HG03039 (cell line): Measurements from ENCODE around the gene DOK1.

ENCODE experiments used
- ATAC-seq: cut with Tn5 transposase; IDR thresholded peaks from one replicate; pipeline ENCODE4 v1.9.1; 2021; ENCODE audit warnings: mild to moderate bottlenecking, moderate library complexity; ENCODE audit not compliant: unreplicated experiment

DOK1 gene

DNA sequence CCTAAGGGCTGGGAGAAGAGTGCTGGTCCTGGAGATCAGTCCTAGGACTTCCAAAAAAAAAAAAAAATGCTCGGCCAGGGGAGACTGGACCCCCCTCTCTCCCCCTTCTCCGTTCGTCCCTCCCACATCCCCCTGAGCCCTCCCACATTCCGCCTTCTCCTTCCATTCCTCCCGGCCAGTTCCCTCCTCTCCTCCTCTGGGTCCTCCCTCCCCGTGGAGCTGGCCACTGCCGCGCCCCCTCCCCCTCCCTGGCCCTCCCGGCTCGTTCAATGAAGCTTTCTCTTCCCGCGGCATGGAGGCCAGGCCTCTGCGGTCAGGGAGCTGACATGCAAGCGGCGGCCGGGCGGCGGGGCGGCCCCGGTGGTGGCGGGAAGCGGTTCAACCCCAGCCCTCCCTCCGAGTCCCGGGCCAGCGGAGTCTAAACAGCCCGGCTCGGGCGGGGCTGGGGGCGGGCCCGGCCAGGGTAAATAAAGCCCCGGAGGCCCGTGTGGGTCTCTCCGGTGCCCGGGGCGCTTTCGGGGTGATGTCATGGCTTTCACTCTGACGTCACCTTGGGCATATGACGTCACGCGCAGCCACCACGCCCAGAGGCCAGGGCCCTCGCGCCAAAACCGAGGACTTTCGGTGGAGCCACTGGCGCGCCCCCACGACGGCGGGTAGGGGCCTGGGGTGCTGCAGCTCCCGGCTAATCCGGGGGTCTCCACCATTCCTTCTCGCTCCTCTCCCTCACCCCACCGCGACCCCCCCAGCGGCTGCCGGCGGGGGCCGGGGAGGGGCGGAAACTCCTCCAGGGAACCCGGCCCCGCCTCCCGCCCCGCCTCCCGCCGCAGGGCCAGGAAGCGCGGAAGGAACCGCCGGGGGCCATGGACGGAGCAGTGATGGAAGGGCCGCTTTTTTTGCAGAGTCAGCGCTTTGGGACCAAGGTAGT, at the start of gene DOK1, which contains the start of gene LOXL3:
Gene DOK1, plus strand, starts transcription at position 829 of the 928 bp plus-strand sequence. Its CDS starts 35 bp downstream, at position 864.
Gene LOXL3, minus strand, starts transcription at position 51 of the 928 bp plus-strand sequence. CDS start 1,308 bp downstream, outside the sequence.
- ATAC-seq, result peak; percentile 39

DNA sequence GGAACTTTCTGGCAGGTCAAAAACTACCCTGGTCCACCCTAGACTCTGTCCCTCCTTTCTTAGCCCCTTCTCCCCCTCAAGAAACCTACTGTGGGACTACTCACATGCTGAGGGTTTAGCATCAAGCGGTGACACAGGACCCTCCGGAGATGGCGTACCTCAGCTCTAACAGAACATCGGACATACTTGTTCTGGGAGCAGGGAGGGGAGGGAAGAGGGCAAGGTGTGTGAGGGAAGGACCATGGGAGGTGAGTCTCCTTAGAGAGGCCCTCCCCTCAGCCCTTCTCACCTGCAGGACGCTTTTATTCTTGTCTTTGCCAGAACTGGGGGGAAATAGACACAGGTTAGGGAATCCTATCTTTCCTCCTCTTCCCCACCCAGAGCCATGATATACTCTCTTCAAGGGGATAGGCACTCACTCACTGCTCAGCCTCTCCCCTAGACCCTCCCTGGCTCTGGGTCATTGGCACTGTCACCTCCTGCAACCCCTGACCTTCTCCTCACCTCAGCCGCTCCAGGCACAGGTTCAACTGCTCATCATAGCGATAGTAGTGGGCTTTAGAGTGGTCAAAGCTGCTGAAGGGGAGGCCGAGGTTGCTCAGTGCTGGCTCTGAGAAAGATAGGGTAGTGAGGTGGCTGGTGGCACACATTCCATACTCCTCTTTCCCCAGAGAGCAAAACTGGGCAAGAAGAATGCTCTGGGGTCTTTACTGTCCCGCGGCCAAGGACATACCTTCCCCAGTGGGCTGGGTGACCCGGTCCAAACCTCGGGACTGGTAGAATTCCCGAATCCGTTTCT, 48.9 kb upstream of the DOK1 start:
- ATAC-seq, result no peak

DNA sequence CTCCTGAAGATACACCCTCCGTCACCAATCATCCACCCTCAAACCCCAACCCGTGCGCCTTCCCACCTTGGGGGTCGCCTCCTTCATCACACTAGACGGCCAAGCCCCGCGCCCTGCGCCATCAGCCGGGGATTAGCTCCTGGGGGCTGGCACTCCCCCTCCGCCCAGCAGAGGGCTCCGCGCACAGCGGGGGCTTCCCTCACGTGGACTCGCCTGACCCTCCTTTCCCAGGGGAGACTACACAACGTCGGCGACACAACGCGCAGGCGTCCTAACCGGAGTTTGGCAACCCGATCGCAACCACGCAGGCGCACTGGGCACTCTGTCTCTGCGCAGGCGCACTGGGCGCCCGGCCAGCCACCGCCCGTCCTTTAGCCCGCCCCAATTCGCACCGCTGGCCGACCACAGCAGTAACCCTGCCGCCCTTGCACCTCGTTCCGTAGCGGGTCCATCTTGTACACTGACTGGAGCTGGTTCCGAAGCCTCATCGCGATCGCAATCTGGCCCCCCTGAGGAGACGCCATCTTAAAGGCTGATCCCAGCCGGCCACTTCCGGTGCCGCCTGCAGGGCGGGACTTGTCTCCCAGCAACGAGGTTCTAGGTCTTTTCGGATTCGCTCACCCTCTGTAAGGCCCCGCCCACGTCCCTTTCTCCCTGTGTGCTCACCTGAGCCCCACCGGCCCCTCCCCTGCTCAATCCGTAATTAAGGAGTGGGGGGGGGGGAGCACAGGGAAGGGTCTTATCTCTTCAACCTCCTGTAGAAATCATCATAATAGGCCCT, 47.2 kb upstream of the DOK1 start, which contains the start of gene PCGF1:
Gene PCGF1, minus strand, starts transcription at position 551 of the 781 bp plus-strand sequence. Its CDS starts 27 bp downstream, at position 524.
- peak; percentile 86 for ATAC-seq

DNA sequence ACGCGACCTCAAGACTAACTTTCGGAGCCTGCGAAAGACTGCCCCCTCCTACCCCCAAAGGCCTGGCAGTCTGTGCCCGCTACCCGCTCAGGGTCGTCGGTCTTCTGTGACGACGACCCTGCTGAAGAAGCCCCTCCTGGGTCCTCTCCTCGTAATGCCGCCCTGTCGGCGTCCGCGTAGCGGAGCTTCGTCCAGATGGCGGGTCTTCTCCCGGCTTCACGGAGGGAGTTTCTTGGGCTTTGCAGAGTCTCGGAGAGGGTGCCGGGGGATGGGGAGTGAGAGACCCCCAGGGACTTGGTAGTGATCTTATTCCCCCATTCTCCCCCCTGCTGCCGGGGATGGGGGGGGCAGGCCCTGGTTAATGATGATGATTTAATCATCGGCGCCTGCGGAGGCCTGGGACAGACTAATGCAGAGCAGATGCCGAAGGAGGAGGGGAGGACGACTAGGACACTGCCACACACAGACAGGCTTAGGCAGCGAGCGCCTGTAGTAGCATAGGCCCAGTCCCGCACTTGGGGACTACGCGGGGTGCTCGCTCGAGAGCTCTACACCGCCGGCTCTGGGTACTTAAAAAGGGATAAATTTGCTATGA, 46.5 kb upstream of the DOK1 start:
- ATAC-seq, result no peak

DNA sequence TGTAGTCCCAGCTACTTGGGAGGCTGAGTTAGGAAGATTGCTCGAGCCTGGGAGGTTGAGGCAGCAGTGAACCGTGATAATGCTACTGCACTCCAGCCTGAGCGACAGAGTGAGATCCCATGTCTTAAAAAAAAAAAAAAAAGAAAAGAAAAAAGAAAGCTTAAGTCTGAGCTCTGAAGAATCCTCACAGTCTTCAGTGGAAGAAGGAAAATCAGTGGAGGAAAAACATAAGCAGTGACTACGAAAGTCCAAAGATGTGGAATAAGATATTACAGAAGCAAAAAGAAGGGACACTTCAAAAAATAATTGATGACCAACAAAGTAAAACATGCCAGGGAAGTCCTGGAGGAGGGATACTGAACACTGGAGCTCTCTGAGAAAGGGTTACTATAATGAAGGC, 44.2 kb upstream of the DOK1 start:
- no peak for ATAC-seq

DNA sequence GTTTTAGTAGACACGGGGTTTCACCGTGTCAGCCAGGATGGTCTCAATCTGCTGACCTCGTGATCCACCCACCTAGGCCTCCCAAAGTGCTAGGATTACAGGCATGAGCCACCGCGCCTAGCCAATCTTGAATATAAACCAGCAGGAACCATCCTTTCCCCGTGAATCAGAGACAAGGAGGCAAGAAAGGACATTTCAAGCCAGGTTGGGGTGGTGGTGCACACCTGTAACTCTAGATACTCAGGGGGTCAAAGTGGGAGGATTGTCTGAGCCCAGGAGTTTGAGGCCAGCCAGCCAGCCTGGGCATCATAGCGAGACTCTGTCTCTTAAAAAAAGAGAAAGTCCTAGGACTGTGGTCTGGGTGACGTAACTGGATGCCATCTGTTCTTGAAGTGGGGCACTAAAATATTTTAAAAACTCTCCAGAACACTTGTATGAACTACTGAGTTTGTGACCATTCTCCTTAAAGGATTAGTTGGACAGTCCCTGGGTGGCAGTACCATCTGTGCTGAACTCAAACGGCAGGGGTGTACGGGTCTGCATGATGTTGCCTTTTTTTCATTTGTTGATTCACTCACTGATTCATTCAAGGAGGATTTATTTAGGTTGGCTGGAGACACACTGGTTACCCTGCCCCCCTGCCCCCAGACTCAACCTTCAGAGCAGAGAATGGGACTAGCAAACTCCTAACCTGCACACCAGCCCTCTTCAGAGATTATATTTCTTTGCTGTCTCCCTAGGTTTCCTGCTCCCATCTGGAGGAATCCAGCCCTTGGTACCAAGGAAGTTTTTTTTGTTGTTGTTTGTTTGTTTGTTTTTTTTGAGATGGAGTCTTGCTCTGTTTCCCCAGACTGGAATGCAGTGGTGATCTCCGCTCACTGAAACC, 43.2 kb upstream of the DOK1 start:
- ATAC-seq, result no peak

DNA sequence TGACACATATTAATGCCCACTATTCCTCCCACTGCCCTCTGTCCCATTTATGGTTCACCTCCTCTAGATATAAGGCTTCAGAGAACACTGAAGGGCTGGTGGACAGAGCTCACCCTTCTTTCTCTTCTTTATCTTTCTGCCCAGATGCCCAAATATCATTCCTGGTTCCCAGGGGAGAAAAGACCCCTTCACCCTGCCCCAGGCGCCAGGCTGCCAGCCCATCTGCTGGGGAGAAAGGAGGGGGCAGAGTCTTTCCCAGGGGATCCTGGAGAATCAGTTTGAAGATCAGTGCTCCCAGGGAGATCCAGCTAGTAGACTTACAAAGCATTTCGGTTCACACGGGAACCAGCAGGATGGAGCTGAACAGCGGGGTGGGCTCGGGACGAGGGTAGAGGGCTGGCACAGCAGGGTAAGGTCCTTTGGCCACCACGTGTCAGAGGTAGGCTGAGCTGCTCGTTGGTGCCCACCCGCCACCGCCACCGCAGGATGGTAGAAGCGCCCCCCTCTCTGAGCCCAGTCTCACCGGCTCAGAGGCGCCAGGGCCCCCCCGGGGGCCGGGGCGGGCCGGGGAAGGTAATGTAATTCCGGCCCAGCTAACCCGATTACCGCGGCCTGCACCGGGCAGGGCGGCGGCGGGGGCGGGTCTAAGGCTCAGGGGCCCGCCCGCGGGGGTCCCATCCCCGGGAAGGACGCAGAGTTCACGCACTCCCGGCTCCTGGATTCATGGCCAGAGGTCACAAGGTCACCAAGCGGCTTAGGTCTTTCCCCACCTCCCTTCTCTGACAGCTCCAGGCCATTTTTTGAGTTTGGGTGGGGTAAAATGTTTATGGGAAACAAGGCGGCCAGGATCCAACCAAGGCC, 41.5 kb upstream of the DOK1 start:
- ATAC-seq, result no peak

DNA sequence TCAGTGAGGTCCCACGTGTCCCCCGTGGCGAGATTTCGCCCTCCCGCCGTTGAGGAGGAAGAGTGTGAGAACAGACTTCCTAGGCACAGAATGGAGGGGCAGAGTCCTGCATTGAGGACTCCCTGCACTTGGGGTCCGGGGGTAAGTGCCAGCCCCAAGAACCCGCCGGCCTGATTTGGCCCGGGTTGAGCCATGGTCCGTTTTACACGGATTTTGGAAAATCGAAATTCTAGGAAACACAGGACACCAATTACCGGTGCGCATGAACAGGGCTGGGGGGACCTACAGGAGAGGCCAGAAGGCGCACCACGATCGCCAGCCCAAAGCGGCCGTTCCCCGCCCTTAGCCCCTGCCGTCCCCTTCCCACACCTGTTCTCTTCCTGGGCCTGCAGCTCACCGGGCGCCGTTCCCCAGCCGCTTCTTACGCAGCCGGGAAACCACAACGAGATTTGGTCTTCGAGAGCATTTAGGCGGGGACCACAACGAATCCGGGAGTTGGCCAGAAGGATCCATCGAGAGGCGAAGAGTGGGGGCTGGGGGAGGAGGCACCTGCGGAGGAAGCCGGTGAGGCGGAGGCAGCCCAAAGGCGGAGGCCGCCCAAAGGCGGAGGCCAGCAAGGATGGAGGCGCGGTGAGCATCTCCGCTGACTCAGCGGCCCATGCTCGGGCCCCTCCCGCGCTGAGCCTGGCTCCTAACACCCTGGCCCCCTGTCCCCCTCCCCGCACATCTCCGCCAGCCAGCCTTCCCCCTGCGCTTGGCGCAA, 40.7 kb upstream of the DOK1 start:
- no peak for ATAC-seq

DNA sequence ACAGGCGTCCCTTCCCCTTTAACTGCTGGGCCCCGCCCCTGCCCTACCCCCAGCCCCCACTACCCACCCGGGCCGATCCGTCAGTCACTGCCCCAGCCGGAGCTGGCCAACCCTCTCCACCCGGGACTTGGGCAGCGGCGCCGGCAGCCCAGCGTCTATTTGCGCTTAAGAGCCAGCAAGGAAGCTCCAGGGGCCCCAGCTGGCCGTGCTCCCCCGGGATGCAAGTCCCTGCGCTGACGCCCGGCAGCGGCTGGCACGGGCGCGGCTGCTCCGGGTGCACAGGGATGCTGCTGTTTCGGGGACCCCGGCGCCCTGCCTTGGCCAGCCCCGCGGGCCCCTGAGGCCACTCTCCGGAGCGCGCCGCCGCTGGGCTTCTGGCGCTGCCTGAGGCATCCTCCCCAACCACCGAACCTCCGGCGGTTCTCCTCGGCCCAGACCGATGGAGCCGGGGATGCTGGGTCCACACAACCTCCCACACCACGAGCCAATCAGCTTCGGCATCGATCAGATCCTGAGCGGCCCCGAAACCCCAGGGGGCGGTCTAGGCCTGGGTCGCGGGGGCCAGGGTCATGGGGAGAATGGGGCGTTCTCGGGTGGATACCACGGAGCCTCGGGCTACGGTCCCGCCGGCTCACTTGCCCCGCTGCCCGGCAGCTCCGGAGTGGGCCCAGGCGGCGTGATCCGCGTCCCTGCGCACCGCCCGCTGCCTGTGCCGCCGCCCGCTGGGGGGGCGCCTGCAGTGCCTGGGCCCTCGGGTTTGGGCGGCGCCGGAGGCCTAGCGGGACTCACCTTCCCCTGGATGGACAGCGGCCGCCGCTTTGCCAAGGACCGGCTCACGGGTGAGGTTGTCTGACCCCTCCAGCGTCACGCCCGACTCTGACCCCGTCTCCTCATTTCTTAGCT, 39.9 kb upstream of the DOK1 start, which contains the start of gene TLX2:
Gene TLX2, plus strand, starts transcription at position 83 of the 903 bp plus-strand sequence. Its CDS starts 357 bp downstream, at position 440.
- no peak for ATAC-seq

DNA sequence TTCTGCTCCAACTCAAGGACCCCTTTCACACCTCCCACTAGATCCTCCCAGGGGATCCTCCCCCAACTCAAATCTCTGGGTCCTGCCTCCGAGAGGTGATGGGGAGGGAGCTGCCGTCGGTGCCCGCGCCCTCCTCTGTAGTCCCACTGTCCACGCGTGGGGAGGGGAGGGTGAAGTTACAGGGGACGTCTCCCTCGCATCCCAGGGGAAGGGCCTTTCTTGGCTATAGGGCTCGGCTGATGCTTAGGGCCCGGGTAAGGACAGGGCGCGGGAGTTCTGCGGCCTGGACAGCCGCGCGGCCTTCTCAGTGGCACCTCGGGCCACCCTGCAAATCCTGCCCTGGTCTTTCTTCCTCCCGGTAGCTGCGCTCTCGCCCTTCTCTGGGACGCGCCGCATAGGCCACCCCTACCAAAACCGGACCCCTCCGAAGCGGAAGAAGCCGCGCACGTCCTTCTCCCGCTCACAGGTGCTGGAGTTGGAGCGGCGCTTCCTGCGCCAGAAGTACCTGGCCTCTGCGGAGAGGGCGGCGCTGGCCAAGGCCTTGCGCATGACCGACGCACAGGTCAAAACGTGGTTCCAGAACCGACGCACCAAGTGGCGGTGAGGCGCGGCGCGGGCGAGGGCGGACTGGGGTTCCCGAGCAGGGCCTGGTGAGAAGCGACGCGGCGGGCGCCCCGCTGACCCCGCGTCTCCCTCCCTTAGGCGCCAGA, 39.1 kb upstream of the DOK1 start:
- ATAC-seq, result no peak

DNA sequence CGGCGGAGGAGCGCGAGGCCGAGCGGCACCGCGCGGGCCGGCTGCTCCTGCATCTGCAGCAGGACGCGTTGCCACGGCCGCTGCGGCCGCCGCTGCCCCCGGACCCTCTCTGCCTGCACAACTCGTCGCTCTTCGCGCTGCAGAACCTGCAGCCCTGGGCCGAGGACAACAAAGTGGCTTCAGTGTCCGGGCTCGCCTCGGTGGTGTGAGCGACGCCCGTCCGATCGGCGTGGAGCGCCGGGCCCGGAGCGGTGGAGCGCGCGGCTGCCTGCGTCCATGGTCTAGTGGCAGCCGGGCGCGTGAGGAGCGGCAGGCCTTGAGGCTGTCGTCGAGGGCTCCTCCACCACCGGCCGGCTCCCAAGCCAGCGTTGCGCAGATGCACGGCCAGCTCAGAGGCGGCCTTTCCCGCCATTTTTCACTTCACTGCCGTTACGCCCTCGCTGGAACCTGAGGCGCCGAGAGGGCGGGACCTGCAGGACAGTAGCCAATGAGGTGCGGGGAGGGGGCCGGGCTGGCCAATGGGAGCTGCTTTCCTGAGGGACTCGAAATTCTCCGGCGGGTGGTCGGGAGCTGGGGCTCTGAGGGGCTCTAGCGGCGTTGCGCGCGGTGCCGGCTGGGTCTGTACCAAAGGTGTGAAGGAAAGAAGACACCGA, 38.4 kb upstream of the DOK1 start:
- no peak for ATAC-seq

DNA sequence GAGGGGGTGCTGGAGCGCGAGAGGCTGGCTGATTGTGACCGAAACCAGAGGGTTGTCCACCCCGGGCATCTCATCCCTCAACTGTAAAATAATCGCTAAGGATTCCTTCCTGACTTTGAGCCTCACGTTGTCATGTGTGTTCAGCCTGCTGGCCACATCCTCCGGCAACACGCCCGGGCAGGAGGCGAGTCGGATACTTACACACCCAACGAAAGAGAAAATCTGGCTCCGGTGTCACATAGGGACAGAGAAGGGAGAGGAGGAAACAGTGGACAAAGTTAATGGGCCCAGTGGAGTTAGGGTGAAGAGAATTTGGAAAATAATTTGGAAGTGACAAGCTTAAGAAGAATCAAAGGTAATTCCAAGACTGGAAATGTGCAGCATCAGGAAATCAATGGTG, 37.9 kb upstream of the DOK1 start:
- ATAC-seq, result no peak

DNA sequence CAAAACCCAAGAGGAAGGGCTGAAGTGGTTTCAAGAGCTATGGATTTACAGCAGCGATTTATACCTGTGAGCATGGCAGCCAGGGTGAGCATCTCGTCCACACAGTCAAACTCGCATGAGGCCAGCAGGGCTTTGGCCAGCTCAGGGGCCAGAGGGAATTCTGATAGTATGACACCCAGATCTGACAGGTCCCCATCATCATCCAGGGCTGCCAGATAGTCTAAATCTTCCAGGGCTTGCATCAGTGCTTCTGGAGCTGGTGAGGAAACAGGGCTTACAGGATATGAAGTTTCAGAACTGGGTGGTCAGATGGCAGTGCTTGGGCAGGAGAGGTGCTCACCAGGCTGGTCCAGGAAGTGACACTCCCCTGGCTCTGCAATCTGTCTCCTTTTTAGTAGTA, 32.0 kb upstream of the DOK1 start:
- no peak for ATAC-seq

DNA sequence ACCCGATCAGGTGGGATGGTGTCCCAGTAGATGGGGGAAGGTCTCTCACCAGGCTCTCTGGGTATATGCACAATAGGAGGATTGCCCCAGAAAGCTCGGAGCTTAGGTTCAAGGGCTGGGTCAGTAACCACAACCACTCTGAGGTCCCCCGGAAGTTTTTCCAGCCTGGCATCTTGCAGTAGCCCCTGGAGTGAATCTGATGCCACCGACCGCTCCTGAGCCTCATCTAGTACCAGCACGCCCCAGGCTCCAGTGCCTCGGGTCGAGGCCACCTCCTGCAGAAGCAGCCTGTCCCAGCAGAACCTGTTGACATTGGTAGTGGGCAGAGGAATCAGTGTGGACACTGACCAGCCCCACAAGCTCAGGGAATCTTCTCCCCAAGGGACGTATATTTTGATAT, 30.5 kb upstream of the DOK1 start:
- no peak for ATAC-seq

DNA sequence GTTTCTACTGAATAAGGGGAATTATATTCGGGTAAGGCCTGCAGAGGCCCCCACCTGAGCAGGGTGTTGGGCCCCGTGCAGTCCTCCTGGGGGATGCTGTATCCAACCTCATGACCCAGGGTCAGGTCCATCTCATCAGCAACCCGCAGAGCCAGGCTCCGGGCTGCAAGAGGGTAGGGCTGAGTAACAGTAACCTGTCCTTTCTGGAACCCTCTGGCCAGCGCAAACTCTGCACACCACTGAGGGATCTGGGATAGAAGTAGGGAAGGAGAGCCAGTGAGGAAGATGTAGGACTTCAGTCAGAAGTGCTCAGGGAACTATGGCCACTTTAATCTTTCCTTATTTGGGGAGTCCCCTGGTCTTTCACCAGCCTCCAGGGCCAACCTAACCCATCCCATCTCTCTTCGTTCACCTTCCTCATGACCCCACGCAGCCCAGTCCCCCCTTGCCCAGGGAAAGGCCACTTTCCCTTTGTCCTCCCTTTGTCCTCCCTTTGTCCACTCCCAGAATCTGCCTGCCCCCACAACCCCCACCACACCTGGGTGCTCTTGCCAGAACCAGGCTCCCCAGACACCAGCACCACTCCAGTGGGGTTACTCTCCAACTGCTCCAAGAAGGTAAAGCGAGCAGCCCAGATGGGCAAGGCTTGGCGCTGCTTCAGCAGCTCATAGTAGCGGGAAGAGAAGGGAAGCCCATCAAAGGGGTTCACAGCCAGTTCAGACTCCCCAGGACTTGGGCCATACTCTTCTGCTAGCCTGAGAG, 29.4 kb upstream of the DOK1 start:
- ATAC-seq, result no peak
